ENCODE results near the gene MEGF11. TPM values are rescaled to one million over a fixed set of nuclear protein-coding genes. Genes with fewer than 3 reads are reported as not detected.

Gene MEGF11
- total RNA-seq, 4 donors from 2014 or later, result not detected

GRCh38 chr15:66290518-66290917, 37.0 kb upstream of the MEGF11 start:
- no peaks in the 10 kb centered on the region for H3K36me3 ChIP-seq
- H3K4me1 ChIP-seq, result peaks cover 0 to 20% (median 8%) of the 10 kb centered on the region in 4 donors
- H3K27me3 ChIP-seq, result no peaks in the 10 kb centered on the region
- DNase-seq, result no peak
- H3K9me3 ChIP-seq, result no peaks in the 10 kb centered on the region
- TF ChIP-seq CTCF (IDR thresholded peaks at IDR 0.05) (no peak), POLR2A (IDR thresholded peaks at IDR 0.05) (no peak)
- H3K4me3 ChIP-seq, result no peak overlapping the region
- no peak overlapping the region for H3K27ac ChIP-seq

GRCh38 chr15:66290007-66290406, 36.5 kb upstream of the MEGF11 start:
- Histone ChIP-seq H3K4me1 (peaks cover 0 to 16% (median 7%) of the 10 kb centered on the region in 4 donors), H3K9me3 (no peaks in the 10 kb centered on the region), H3K36me3 (no peaks in the 10 kb centered on the region), H3K27ac (no peak overlapping the region), H3K27me3 (no peaks in the 10 kb centered on the region), H3K4me3 (no peak overlapping the region)
- DNase-seq, result no peak
- TF ChIP-seq CTCF (IDR thresholded peaks at IDR 0.05) (no peak), POLR2A (IDR thresholded peaks at IDR 0.05) (no peak)

GRCh38 chr15:66288551-66289185, 35.1 kb upstream of the MEGF11 start:
- Histone ChIP-seq H3K4me1 (peaks cover 0 to 7% (median 3%) of the 10 kb centered on the region in 4 donors), H3K36me3 (no peaks in the 10 kb centered on the region), H3K9me3 (no peaks in the 10 kb centered on the region), H3K4me3 (no peak overlapping the region), H3K27ac (no peak overlapping the region), H3K27me3 (no peaks in the 10 kb centered on the region)
- DNase-seq, result no peak
- TF ChIP-seq CTCF (IDR thresholded peaks at IDR 0.05) (no peak), POLR2A (IDR thresholded peaks at IDR 0.05) (no peak)

- Histone ChIP-seq H3K36me3 (no peaks in the 10 kb centered on the region), H3K27ac (no peak overlapping the region), H3K4me3 (no peak overlapping the region), H3K9me3 (no peaks in the 10 kb centered on the region), H3K27me3 (no peaks in the 10 kb centered on the region), H3K4me1 (peaks cover 0 to 7% (median 3%) of the 10 kb centered on the region in 4 donors)
- TF ChIP-seq POLR2A (IDR thresholded peaks at IDR 0.05) (no peak), CTCF (IDR thresholded peaks at IDR 0.05) (no peak)
- DNase-seq, result peak in 1 of 3 donors; percentile 54
Observed at GRCh38 chr15:66288093-66288492, 34.5 kb upstream of the MEGF11 start.

- no peak for DNase-seq
- H3K4me1 ChIP-seq, result peaks cover 0 to 4% (median 1%) of the 10 kb centered on the region in 4 donors
- H3K4me3 ChIP-seq, result no peak overlapping the region
- no peaks in the 10 kb centered on the region for H3K9me3 ChIP-seq
- H3K27me3 ChIP-seq, result no peaks in the 10 kb centered on the region
- H3K27ac ChIP-seq, result no peak overlapping the region
- no peaks in the 10 kb centered on the region for H3K36me3 ChIP-seq
- TF ChIP-seq CTCF (IDR thresholded peaks at IDR 0.05) (peak in 5 of 6 experiments; percentile 33 to 61 (median 42)), POLR2A (IDR thresholded peaks at IDR 0.05) (no peak)
Observed at GRCh38 chr15:66287461-66288057, 34.0 kb upstream of the MEGF11 start.

Measured in Peyer's patch (tissue), 4 donors.